Activated CD8-positive, alpha-beta memory T cell treated with anti-CD3 and anti-CD28 coated beads for 36 hours (primary cell): Measurements from ENCODE around the gene TOX3. TPM values are rescaled to one million over a fixed set of nuclear protein-coding genes. Genes with fewer than 3 reads are reported as not detected.

Experiments
- CTCF ChIA-PET: fragments of 350-600 bp; sonication (Branson Sonifier 250); formaldehyde crosslinking; loops from one replicate; lab custom pipeline; 2021; ENCODE audit warnings: antibody characterized with exemption; lab: Charles Lee
- POLR2A ChIA-PET: fragments of 350-600 bp; sonication (Branson Sonifier 250); formaldehyde crosslinking; loops from one replicate; lab custom pipeline; 2021; ENCODE audit warnings: antibody characterized with exemption; lab: Charles Lee
- total RNA-seq, 2 experiments: library from RNA; stranded (reverse); gene quantifications; one replicate each; pipeline ENCODE4 v1.2.3, GENCODE V29; 2021

The TOX3 gene
- total RNA-seq, 2 experiments from 2014 or later = not detected

GRCh38 chr16:52424591-52424990 lies 122.4 kb downstream of the TOX3 start:
- CTCF ChIA-PET = no interaction called here
- POLR2A ChIA-PET = no interaction called here

GRCh38 chr16:52422307-52422706 lies 124.6 kb downstream of the TOX3 start:
- POLR2A ChIA-PET = interaction anchor here (0.5 kb wide), 1 partner anchor 41 kb away, joined by 3 read pairs; no protein-coding TSS in a partner anchor
- CTCF ChIA-PET = no interaction called here

- ChIA-PET CTCF (no interaction called here), POLR2A (no interaction called here)
These were observed 128.7 kb downstream of the TOX3 start for GRCh38 chr16:52418201-52418600.

GRCh38 chr16:52416888-52417287 lies 130.1 kb downstream of the TOX3 start:
- ChIA-PET CTCF (no interaction called here), POLR2A (no interaction called here)

GRCh38 chr16:52411011-52411410 lies 135.9 kb downstream of the TOX3 start:
- ChIA-PET POLR2A (no interaction called here), CTCF (no interaction called here)

GRCh38 chr16:52408191-52408845 lies 138.6 kb downstream of the TOX3 start:
- CTCF ChIA-PET = no interaction called here
- POLR2A ChIA-PET = no interaction called here

DNA sequence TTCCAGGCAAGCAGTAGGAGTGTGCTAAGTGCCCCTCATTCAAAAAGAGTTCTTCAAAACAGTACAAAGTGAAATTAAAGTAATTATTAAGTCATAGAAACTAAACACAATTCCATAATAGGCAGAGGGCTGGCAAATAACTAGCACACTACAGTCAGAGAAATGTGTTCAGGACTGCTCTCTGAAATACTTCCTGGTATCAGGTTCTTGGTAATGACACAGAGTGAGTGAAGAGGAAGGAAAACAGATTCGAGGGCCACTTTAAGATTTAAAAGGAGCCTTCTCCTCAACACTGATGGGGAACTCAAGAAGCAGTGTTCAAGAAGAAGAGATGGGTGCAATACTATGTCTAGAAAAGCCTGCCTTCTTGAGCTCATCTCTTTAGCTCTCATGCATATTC lies 139.2 kb downstream of the TOX3 start:
- CTCF ChIA-PET = no interaction called here
- POLR2A ChIA-PET = no interaction called here

DNA sequence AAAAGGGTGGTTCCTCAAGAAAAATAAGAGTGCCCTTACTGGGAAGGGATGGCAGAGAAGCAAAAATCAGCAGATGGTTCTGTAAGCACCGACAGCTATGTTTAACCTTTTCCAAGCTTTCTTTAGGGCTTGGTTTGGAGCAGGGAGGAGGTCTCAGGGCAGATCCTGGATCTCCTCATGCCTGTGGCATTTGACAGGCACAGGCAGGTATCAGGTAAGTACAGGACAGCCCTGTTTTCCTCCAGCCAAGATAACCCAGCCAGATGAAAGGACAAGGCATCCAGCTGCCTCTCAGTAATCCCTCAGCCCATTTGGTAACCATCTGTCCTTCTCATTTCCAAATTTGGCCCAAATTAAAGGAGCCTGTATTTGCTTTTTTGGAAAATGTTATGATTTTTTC lies 141.5 kb downstream of the TOX3 start:
- CTCF ChIA-PET = no interaction called here
- POLR2A ChIA-PET = no interaction called here

- ChIA-PET CTCF (no interaction called here), POLR2A (no interaction called here)
These were observed 142.4 kb downstream of the TOX3 start for GRCh38 chr16:52404546-52404945.

GRCh38 chr16:52399116-52399515 lies 147.8 kb downstream of the TOX3 start:
- ChIA-PET POLR2A (no interaction called here), CTCF (no interaction called here)

DNA sequence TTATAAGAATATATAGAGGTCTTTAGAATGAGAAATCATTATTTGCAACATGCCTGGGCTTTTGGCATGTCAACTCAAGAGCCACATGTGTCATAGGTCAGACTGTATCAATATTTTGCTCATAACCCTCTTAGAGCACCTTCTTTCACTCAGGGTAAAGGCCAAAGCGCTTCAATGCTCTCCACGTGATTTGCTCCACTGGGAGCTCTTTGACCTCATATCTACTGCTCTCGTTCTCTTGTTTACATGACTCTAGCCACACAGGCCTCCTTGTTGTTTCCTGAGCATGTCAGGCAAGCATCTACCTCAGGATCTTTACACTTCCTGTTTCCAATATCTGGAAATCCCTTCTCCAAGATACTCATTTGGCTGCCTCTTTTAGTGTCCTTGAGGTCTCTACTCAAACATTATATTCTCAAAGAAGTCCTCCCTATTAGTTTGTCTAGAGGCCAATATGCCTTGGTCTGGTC lies 148.4 kb downstream of the TOX3 start:
- POLR2A ChIA-PET = no interaction called here
- CTCF ChIA-PET = no interaction called here

DNA sequence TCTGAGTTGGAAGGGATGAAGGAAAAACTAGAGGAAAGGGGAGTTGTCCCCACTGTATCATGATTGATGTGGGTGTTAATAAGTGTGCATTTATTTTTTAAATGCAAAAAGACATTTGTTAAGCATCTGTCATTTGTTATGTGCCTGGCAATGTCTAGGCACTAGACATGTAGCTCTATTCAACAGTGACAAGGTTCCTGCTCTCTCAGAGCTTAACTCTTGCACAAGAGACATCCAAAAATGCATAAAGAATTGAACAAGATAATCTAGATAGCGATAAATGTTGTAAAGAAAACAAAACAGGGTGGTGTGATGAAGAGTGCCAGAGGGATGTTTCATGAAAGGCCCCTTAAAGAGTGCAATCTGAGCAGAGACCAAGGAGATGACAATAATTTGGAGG lies 148.9 kb downstream of the TOX3 start:
- ChIA-PET POLR2A (no interaction called here), CTCF (no interaction called here)

DNA sequence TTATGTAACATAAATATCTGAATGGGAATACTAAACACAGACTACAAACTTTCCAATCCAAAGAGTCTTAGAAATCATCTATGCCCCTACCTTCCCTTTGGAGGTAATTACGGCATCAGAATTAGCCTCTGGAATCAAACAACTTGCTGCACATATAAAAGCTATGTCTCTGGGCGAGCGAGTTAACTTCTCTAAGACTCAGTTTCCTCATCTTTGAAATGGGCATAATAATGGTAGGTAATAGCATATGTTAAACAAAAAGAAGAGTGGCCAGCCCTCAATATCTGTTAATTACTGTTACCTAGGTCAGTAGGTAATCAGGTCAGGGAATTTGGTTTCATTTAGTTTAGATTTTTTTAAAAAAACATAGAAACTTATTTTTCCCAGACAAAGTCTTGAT lies 153.5 kb downstream of the TOX3 start:
- ChIA-PET POLR2A (no interaction called here), CTCF (no interaction called here)

DNA sequence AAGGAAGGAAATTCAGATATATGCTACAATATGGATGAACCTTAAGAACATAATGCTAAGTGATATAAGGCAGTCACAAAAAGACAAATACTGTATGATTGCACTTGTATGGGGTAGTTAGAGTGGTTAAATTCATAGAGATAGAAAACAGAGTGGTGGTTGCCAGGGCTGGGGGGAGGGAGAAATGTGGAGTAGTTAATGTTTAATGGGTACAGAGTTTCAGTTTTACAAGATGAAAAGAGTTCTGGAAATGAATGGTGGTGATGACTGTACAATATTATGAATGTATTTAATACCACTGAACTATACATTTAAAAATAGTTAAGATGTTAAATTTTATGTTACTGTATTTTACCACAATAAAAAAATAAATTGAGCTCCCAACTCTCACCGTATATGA lies 157.9 kb downstream of the TOX3 start:
- CTCF ChIA-PET = no interaction called here
- POLR2A ChIA-PET = no interaction called here
